Measurements from ENCODE around the gene EXOC5. TPM values are rescaled to one million over a fixed set of nuclear protein-coding genes. Genes with fewer than 3 reads are reported as not detected.

The EXOC5 gene
- total RNA-seq, 1 experiment from 2014 or later, result 80.4 TPM

- H3K4me1 Mint-ChIP-seq, result peaks cover 27% of the 10 kb centered on the region
- POLR2A ChIA-PET, result no interaction called here
- no peak overlapping the region for H3K4me3 Mint-ChIP-seq
- H3K27me3 Mint-ChIP-seq (ENCODE audit: low read depth), result no peaks in the 10 kb centered on the region
- DNase-seq (ENCODE audit: low spot score) (no peak), ATAC-seq (peak; percentile 34; the same call in 1 of the 2 replicates)
- TF ChIP-seq CBFB (CRISPR knock-in tag; IDR thresholded peaks at IDR 0.05; ENCODE audit: low read depth) (no peak), ERG (CRISPR knock-in tag; IDR thresholded peaks at IDR 0.05) (no peak), ZNF232 (CRISPR knock-in tag; IDR thresholded peaks at IDR 0.05) (no peak), JUN (CRISPR knock-in tag; IDR thresholded peaks at IDR 0.05) (no peak), ATF1 (CRISPR knock-in tag; IDR thresholded peaks at IDR 0.05) (no peak), OVOL2 (CRISPR knock-in tag; IDR thresholded peaks at IDR 0.05; ENCODE audit: borderline replicate concordance) (no peak), RORB (CRISPR knock-in tag; IDR thresholded peaks at IDR 0.05) (no peak), E2F1 (CRISPR knock-in tag; IDR thresholded peaks at IDR 0.05) (no peak), TP53 (CRISPR knock-in tag; IDR thresholded peaks at IDR 0.05) (no peak), ZNF423 (CRISPR knock-in tag; IDR thresholded peaks at IDR 0.05) (no peak), E2F4 (CRISPR knock-in tag; IDR thresholded peaks at IDR 0.05; ENCODE audit: borderline replicate concordance, low read depth) (no peak)
- H3K9me3 Mint-ChIP-seq, result no peaks in the 10 kb centered on the region
- H3K36me3 Mint-ChIP-seq, result no peaks in the 10 kb centered on the region
- CTCF ChIA-PET, result interaction anchor here (0.7 to 1.4 kb wide), 2 partner anchors 13 to 221 kb away, joined by 3 read pairs; no protein-coding TSS in a partner anchor
- H3K27ac Mint-ChIP-seq, result peak overlapping the region; percentile 86
These were observed 98.8 kb downstream of the EXOC5 start for GRCh38 chr14:57169901-57170300.

- POLR2A ChIA-PET, result no interaction called here
- H3K4me3 Mint-ChIP-seq, result no peak overlapping the region
These were observed 100.5 kb downstream of the EXOC5 start for GRCh38 chr14:57168138-57168679.

GRCh38 chr14:57161583-57162234 lies 107.0 kb downstream of the EXOC5 start:
- H3K4me3 Mint-ChIP-seq, result no peak overlapping the region
- peaks cover 9% of the 10 kb centered on the region; the same call in 1 of the 2 replicates for H3K27me3 Mint-ChIP-seq (ENCODE audit: low read depth)
- CTCF ChIA-PET, result interaction anchor here (0.5 kb wide), 1 partner anchor 124 kb away, joined by 3 read pairs; no protein-coding TSS in a partner anchor
- ATAC-seq (no peak), DNase-seq (ENCODE audit: low spot score) (no peak)
- H3K9me3 Mint-ChIP-seq, result no peaks in the 10 kb centered on the region
- peaks cover 29% of the 10 kb centered on the region for H3K4me1 Mint-ChIP-seq
- POLR2A ChIA-PET, result no interaction called here
- H3K36me3 Mint-ChIP-seq, result no peaks in the 10 kb centered on the region
- peak overlapping the region; percentile 9; the same call in 1 of the 2 replicates for H3K27ac Mint-ChIP-seq
- TF ChIP-seq RELA (CRISPR knock-in tag; IDR thresholded peaks at IDR 0.05; ENCODE audit: borderline replicate concordance) (no peak), TCF7 (CRISPR knock-in tag; IDR thresholded peaks at IDR 0.05; ENCODE audit: low read depth) (no peak), ZNF532 (CRISPR knock-in tag; IDR thresholded peaks at IDR 0.05; ENCODE audit: borderline replicate concordance) (no peak), ZSCAN18 (CRISPR knock-in tag; IDR thresholded peaks at IDR 0.05) (no peak)

More at GRCh38 chr14:57168138-57168679, 100.5 kb downstream of the EXOC5 start:
- no peaks in the 10 kb centered on the region for H3K27me3 Mint-ChIP-seq (ENCODE audit: low read depth)
- TF ChIP-seq CBFB (CRISPR knock-in tag; IDR thresholded peaks at IDR 0.05; ENCODE audit: low read depth), result no peak
- H3K4me1 Mint-ChIP-seq, result peaks cover 27% of the 10 kb centered on the region
- no peaks in the 10 kb centered on the region for H3K36me3 Mint-ChIP-seq
- H3K27ac Mint-ChIP-seq, result no peak overlapping the region
- ATAC-seq, result no peak
- CTCF ChIA-PET, result no interaction called here
- DNase-seq (ENCODE audit: low spot score), result no peak
- H3K9me3 Mint-ChIP-seq, result no peaks in the 10 kb centered on the region
